ENCODE data around the gene SRCIN1.
A peak's percentile ranks its signal among the peaks of the same experiment; 100 is the strongest.

The SRCIN1 gene

DNA sequence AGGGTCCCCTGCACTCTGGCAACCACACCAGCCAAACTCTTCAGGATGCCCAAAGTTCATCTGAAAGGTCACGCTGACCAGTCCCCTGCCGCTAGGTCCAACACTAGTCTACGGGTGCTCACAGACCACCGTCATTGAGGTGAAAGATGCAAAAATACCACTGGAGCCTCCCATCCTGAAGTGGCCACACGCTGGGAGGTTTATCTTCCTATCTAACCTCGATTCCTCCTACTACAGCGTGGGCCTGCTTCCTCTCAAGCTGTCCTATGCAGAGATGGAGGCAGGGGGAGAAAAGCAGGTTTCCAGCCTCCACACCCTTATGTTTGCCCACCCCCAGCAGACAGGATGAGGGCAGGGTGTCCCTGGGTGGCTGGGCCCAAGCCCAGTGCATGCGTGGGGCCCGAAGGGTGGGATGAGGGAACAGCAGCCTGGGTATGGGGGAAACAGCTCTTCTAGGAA is 6.3 kb downstream of the SRCIN1 start:
- no peak for DNase-seq

DNA sequence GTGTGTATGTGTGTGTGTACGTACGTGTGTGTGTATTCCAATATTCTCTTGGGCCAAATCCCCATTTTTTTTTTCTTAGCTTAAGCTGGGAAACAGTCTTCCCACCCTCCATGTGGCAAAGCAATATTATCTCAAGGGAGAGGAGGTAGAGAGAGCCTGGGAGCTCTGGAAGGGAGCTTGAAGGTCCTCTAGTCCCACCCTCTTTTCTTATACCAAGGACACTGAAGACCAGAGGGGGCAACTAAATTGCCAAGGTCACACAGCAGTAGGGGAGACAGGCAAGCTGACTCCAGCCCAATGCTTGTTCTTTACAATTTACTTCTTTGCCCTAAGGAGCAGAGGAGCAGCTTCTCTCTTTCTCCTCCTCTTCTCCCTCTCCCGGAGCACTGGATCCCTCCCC is 6.8 kb downstream of the SRCIN1 start:
- DNase-seq, result no peak

DNA sequence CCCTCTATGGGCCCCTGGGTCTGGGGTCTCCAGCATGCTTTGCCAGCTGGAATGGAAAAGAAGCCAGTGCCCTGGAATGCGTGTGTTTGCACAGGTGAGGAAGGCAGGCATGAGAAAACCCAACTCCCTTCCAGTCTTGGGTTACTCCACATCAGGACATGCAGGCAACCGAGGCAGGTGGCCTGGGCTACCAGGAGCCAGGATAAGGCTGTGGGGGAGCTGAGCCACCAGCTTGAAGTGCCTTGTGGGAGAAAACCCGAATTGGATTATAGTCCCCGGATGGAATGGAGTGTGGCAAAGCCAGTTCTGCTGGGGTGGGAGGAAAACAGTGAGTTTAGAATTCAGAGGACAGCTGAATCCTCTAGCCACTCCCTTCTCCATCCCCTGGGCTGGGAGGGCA is 7.2 kb downstream of the SRCIN1 start:
- DNase-seq, result no peak

DNA sequence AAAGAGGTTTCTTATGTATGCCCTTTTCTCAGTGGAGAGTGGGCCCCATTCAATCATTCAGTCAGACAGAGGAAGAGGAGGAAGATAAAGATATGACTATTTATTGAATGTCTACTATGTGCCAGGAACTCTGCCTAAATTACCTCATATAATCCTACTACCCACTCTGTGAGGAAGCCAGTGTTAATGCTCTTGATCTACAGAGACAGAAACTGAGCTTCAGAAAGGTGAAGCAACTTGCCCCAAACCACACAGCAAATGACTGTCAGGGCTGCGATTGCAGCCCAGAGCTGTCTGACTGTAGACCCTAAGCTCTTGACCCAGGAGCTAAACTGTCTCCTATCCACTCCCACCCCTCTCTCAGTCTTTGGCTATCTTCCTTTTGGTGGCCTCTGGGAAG is 8.4 kb downstream of the SRCIN1 start:
- DNase-seq, result no peak

DNA sequence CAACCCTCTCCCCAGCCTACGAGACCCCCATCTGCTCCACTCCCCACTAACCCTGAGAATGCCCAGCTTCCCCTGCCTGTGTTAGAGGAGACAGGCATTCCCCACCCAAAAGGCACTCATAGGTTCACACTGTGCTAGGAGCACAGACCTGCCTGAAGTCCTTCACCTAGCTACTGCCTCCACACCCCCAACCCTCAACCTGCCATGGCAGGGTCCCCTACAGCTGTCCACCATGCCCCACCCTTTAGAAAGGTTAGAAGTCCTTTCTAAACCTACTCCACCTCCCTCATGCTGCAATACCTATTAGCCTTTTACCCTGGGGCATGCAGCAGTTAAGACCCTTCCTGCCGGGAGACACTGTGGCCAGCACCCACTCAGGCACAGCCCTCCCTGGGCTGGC is 9.1 kb downstream of the SRCIN1 start:
- DNase-seq, result no peak

DNA sequence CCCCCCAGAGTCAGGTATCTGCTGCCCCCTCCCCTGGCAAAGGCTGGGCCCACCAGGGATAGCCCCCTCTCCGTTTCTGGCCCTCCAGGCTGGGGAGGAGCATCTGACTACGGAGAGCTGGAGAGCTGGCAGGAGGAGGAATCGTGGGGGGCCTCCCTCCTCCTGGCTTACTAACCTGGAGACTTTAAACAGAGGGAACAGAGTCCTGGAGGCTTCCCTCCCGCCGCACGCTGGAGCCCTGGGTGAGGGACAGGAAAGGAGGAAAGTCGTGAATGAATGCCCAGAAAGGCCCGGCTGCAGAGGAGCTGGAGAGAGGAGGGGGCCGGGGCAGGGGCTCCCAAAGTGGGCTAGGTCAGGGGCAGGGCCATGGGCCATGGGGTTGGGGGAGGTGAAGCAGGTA is 9.9 kb downstream of the SRCIN1 start:
- DNase-seq, result no peak

DNA sequence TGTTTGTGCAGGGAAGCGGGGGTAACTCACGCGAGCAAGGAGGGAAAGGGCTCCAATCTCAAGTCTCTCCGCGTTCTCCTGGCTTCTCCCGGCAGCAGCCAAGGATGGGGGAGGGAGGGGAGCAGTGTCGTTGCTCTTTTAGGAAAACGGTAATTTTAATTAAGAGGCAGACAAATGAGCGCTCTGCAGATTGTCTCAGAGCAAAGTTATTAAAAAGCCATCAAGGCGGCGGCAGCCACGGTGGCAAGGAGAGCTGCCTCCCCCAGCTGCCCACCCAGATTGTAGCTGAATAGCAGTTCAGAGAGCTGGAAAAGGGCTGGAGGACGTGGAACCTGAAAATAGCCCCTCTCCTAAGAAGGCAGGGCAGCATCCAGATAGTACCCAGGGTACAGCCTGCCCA is 11.6 kb downstream of the SRCIN1 start:
- no peak for DNase-seq

DNA sequence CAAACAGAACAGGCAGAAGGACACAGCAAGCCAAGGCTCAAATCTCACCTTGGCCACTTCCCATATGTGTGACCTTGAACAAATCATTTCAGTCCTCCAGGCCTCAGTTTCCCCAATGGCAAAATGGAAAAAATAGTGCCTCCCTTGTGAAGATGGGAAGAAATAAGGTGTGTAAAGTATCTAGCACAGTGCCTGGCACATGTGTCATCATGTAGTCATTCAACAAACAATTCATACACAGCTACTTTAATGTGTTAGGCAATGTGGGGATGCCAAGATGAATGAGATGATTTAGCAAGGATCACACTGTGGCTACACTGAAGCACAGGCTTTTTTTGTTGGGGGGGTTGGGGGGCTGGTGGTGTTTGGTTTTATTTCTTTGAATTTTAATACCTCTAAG is 13.3 kb downstream of the SRCIN1 start:
- no peak for DNase-seq

DNA sequence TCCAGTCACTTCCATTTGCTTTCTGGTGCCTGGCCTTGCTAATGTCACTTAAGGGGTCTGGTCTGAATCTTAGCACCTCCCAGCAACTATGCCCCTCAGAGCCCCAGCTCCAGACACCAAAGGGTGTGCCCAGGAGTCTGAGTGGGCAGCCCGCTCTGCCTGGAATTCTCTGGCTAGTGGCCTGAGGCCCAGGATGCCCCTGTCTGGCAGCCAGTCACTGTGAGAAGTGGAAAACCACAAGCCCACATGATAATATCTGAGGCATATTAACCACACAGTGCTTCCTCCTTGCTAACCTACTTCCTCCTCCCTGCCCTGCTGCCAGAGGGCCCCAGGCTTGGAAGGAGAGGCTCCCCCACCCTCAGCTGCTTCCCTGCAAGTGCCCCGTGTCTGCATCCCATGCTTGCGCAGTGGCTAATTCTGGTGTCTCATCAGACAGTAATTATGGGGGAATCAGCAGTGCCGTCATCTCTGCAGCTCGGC is 14.0 kb downstream of the SRCIN1 start:
- DNase-seq, result no peak

DNA sequence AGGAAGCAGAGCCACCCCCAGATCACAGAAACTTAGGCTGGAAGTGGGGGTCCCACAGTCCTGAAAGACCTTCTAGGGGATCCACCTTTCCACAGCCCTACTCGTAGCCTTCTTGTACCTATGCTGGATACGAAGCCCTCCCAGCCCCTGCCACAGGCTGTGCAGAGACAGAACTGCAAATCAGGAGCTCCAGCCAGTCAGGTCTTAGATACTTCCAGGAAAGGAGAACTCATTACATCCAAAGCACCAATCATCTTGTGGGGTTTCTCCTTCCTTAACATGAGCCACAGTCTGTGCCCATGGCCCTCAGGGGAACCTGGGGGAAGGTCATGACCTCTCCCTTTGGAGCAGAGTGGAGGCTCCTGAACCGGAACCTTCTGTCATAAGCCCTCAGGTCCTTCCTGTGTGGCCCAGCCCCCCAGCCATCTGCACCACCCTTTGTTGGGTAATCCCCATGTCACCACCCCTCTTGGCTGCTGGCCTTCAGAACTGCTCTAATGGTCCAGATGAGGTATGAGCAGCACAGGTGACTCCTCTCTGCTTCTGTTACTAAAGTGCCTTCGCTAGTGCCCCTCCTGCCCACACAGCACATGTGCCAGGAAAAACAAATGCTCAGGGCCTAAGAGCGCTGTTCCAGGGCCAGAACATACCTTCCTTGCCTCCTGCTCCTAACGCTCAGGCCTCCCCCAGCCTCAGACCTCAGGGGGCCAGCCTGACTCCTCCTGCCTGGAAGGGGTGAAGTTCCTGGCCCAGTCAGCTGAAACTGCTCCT is 14.6 kb downstream of the SRCIN1 start:
- no peak for DNase-seq

DNA sequence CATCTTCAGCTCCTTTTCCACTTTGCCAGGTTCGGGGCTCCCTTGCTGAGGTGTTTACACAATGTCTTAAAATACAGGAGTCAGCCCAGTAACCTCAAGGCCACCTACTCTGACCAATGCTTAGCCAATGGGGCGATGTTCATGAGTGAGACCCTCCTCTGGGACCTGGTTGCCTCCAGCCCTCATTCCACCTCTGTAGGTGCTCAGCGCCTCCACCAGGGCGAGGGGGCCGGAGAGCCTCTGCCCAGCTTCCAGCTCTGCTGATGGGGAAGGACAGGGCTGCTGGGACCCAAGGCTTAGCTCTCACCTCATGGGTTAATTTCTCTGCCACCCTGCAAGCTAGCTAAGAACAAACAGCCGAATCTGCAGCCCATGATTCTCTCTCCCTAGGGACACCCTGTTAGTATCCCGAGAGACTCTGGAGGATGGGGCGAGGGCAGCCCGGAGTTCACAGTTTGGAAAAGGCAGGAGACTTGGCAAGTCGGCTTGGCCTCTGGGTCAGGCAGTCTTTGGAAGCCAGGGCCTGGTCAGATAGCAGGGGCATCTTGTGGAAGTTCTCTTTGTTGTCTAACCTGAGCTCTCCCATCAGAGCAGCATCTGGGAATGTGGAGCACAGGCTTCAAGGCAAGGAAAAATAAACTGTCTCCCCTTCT is 16.2 kb downstream of the SRCIN1 start:
- DNase-seq, result no peak

DNA sequence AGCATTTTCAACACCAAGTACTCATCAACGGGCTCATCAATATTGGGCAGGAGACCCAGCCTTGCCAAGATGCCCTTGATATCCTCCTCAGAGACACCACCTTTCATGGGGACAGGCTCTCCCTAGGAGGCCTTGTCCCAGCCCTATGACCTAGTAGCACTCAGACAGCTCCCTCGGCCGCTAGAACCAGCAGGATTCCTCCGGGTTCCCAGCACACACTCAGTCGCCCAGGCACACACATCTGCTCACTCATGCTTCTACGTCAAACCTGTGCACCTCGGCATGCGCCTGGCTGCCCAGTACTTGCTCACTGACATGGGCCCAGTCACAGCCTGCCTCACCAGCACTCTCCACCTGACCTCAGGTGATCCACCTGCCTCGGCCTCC is 17.0 kb downstream of the SRCIN1 start:
- no peak for DNase-seq

DNA sequence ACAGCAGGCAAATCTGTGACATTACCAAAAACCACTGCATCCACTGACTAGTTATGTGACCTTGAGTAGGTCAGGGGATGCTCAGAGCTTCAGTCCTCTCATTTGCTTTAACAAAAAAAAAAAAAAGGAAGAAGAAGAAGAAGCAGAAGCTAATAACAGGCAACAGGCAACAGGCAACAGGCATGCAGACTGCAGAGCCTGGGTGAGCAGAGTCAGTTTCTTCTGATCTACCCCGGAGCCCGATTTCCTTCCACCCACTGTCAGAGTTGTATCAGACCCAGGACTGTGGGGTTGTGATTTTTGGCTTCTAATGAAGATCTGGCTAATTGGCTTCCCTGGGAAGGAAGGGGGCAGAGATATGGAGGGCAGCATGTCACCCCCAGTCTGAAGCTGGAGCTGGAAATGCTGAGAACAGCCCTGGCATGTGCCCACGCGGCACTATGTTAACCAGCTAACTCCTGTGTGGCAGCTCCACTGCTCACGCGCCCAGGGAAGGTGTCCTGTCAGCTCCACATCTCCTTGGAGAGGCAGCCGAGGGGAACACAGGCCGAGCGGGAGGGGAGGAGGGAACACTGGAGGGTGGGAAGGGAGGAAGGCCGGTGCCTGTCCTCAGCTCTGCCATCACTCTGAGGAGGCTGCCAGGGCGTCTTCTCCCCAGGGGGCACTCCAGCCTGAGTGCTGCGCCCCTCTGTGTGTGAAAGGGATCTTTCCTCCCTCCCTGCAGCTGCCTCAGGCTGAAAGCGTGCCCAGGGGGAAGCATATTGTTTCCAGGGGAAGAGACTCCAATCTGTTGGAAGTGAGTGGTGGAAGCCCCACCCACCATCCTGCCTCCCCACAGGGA is 17.6 kb downstream of the SRCIN1 start:
- DNase-seq, result no peak

DNA sequence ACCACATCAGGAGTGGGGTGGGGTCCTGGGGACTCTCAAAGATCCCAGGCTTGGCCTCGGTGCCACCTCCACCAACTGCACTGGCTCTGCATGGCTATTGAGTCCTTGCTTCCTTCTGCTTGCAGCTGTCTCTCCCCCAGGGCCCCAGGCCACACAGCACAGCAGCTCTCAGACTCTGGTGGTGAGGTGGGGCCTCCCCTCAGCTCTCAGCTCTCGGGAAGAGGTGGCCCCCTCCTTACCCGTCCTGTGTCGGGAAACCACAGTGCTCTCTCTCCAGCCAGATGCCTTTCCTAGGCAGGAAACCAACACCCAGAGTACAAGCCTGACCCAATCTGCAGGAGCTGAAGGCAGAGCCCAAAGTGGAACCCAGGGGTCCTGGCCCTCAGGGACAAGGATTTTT is 18.5 kb downstream of the SRCIN1 start:
- no peak for DNase-seq

DNA sequence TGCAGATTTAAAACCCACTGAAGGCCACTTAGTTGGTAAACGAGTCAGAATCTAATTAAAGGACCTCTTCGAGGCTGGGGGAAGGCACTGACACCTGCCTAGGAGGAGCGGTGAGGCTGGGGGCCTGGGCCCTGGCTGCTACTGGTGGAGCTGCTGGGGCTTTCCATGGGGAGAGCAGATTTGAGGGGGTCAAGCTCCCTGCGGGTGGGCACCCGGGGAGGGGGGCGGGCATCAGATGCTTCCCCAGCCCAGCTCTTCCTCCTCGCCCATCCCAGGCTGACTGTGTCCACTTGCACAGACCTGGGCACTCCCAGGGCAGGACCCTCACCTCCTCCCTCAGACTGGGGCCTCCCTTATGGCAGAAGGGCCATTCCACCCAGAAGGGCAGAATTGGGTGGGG is 19.0 kb downstream of the SRCIN1 start:
- no peak for DNase-seq

DNA sequence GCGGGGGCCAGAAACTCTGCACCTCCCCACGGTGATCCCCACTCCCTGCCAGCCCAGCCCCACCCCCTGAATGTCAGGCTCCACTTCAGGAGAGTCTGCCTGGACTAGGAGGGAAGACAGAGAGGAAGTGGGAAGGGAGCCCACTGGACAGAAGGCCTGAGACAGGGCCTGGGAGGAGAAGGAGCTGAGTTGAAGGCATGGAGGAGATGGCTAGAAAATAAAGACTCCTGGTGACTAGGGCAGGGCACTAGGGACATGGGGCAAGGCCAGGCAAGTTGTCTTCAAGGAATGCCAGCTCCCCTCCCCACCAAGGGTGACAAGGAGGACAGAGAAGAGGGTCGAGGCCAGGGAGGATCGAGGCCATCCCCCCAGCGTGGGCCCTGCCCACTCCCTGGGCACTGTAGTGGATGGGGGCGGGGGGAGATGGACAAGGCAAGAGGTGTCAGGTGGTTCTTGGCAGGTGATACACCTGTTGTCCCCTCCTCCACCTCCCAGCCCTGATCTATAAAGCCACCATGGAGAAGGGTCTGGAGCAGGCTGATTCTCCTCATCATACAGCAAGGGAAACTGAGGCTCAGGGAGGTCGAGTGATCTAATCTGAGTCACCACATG is 19.7 kb downstream of the SRCIN1 start:
- no peak for DNase-seq

DNA sequence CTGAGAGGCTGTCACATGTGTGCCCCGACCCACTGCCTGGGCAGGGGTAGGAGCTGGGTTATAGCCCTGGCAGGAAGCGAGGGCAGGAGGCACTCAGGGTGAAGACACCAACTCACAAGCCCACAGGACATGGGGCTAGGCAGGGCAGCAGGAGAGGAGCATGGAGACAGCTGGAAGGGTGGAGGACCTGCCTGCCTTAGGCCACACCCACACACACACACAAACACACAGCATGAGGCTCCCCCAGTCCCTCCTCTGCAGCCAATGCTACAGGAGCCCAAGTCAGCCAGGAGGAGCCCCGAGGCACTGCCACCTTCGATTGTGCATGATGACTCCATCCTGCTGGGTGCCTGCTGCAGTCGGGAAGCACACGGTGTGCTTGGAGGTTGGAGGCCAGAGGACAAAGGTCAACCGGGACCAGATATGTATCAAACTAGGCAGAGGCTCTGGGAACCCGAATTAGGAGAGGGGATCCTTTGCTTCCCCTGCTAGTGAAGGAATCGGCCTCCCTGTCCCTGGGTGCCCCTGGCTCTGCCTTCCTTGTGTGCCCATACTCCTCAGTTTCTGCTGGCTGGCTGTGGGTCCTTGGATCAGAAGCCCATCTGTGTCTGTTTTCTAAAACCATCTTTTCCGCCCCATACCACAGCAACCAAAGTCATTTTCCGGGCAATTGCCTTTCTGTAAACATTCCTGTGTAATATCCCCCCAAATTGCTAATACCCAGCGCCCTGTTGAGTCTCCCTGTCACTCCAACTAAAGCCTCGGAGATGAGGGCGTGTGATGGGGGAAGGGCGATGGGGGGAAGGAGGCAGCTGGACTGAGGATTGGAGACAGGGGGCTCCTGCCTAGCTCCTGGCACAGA is 20.5 kb downstream of the SRCIN1 start:
- no peak for DNase-seq

DNA sequence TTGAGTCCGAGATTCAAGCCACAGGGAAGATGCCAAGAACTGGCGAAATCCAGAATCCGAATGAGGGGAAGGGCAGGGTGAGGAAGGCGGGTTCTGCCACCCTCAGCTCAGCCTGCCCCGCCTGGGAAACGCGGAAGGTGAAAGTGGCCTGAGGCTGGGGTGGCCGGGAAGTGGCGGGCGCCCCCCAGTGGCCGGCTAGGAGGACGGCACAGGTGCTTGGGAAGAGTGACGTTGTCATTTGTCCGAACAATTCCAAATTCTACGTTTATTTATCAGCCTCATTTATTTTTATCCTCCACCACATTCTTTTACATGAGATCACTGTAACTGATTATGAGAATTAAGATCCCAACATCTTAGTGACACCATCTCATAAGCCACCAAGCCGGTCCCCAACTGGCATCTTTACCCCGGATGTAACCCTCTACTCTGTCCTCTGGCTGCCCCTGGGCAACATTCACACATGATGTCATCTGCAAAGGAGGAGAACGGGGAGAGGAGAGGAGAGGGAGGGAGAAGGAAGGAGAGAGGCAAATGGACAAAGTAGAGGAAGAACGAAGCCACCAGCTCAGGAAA is 21.3 kb downstream of the SRCIN1 start:
- DNase-seq, result peak; percentile 42

DNA sequence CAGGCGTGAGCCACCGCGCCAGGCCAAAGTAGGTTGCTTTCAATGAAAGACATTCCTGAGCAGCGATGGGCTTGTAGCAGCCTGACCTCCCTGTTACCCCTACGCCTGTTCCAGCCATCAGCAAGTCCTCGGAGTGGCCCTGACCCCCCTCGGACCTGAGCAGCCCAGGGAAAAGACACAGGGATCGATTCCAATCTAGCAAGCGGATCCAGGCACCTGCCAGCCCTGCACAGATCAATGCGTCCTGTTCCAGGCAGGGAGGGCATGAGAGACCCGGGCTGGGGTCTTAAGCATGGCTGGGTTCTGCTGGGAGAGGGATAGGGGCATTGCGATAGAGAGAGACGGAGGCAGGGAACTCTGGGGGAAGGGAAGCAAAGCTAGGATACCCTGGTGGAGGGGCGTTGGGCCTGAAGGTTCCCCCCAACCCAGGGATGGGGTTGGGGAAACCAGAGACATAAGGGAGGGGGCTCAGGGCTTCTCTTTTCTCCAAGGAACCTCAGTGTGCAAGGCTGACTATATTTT is 21.9 kb downstream of the SRCIN1 start:
- no peak for DNase-seq

DNA sequence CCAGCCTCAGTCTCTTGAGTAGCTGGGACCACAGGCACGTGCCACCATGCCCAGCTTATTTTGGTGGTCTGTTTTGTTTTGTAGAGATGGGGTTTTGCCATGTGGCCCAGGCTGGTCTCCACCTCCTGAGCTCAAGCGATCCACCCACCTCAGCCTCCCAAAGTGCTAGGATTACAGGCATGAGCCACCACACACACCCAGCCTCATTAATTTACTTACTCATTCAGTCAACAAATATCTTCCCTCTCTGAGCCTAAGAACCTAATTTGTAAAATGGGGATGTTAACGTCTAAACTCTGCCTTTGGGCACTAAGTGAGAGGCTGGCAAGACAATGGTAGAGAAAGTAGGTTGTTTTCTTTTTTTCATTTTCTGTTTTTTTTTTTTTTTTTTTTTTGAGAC is 22.6 kb downstream of the SRCIN1 start:
- no peak for DNase-seq

DNA sequence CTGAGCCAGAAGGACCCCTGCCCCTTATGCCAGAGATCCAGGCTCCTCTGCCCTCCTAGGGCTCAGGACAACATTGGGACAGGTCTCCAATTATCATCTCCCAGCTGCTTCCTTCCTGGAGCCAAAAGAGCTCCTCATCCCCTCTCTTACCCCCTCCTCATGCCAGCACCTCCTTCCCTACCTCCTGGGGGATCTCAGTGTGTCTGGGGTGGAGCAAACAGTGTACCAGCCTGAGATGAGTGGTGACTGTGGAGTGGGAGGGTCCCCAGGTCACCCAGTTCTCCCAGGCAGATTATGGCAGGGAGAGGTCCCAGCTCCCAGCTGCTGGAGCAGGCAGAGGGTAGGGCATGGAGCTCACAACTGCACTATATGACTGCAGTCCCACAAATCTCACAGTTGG is 23.7 kb downstream of the SRCIN1 start:
- DNase-seq, result no peak

DNA sequence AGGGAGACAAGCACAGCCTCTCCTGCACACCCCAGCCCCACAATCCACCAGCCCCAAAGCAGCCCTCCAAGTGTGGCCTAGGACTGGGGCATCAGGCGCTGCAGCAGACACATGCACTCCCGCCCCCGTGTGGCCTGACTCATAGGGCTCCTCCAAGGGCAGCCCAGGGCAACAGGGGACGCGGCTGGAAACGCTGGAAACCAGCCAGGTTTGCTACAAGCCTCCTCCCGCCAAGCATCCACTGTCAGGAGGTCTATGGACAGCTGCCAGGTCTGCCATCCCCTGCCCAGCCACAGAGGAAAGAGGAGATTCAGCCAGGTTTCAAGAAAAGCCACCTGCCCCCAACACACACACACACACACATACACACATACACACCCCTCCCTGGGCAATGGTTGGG is 25.8 kb downstream of the SRCIN1 start:
- DNase-seq, result no peak

All from activated T-cell treated with anti-CD3 and anti-CD28 coated beads for 4 hours (primary cell).